GM21447 (cell line): ENCODE data around the gene MIAT.
"Not testable (repeated sequence)": the region's sequence is repeated elsewhere in the genome, so short reads cannot be mapped to it uniquely, and the experiment has no call there.

Experiments
- ATAC-seq: cut with Tn5 transposase; IDR thresholded peaks from one replicate; pipeline ENCODE4 v1.9.1; 2021; ENCODE audit not compliant: unreplicated experiment

MIAT gene

GRCh38 chr22:26691377-26691716 is 34.0 kb downstream of the MIAT start:
- no peak for ATAC-seq

- no peak for ATAC-seq
These were observed 34.8 kb downstream of the MIAT start for GRCh38 chr22:26692215-26692614.

- no peak for ATAC-seq
These were observed 39.8 kb downstream of the MIAT start for GRCh38 chr22:26697151-26697550.

GRCh38 chr22:26700462-26700861 is 43.1 kb downstream of the MIAT start:
- no peak for ATAC-seq

GRCh38 chr22:26700886-26701285 is 43.5 kb downstream of the MIAT start:
- ATAC-seq = no peak

GRCh38 chr22:26701323-26701722 is 43.9 kb downstream of the MIAT start:
- ATAC-seq = no peak

GRCh38 chr22:26702906-26703830 is 45.8 kb downstream of the MIAT start:
- no peak for ATAC-seq

GRCh38 chr22:26705379-26705778 is 48.0 kb downstream of the MIAT start:
- ATAC-seq = not testable (repeated sequence)

- ATAC-seq = no peak
These were observed 49.7 kb downstream of the MIAT start for GRCh38 chr22:26707090-26707489.

- ATAC-seq = no peak
These were observed 50.2 kb downstream of the MIAT start for GRCh38 chr22:26707581-26707980.

- ATAC-seq = no peak
These were observed 51.0 kb downstream of the MIAT start for GRCh38 chr22:26708256-26709009.

GRCh38 chr22:26709617-26710390 is 52.4 kb downstream of the MIAT start:
- ATAC-seq = no peak

GRCh38 chr22:26711205-26711963 is 54.0 kb downstream of the MIAT start:
- ATAC-seq = no peak

GRCh38 chr22:26712158-26712557 is 54.8 kb downstream of the MIAT start:
- no peak for ATAC-seq

GRCh38 chr22:26713823-26714449 is 56.5 kb downstream of the MIAT start:
- no peak for ATAC-seq

GRCh38 chr22:26714971-26715370 is 57.6 kb downstream of the MIAT start:
- no peak for ATAC-seq

- ATAC-seq = no peak
These were observed 58.1 kb downstream of the MIAT start for GRCh38 chr22:26715392-26715936.

- ATAC-seq = no peak
These were observed 61.1 kb downstream of the MIAT start for GRCh38 chr22:26718488-26718887.

- no peak for ATAC-seq
These were observed 61.5 kb downstream of the MIAT start for GRCh38 chr22:26718905-26719304.

GRCh38 chr22:26722159-26722558 is 64.8 kb downstream of the MIAT start:
- no peak for ATAC-seq
